HEK293 (cell line): ENCODE results near the gene ZER1.

ENCODE experiments used
- AEBP2 ChIP-seq: fragments of 450-650 bp; formaldehyde crosslinking; IDR thresholded peaks from 2 replicates; pipeline ENCODE4 v1.5.1; 2016; ENCODE audit warnings: missing biosample characterization, missing genetic modification characterization, borderline replicate concordance
- GLI2 ChIP-seq: fragments of 450-650 bp; formaldehyde crosslinking; IDR thresholded peaks from 2 replicates; pipeline ENCODE4; 2017; ENCODE audit warnings: missing biosample characterization, missing genetic modification characterization, low read depth, borderline replicate concordance
- GLIS1 ChIP-seq: fragments of 450-650 bp; formaldehyde crosslinking; IDR thresholded peaks from 2 replicates; pipeline ENCODE4 v1.5.1; 2016; ENCODE audit warnings: missing biosample characterization, missing genetic modification characterization
- PBX3 ChIP-seq: sonication (generic); formaldehyde crosslinking; IDR thresholded peaks from 2 replicates; pipeline ENCODE4 v1.8.1; 2022; ENCODE audit warnings: mild to moderate bottlenecking, moderate library complexity, missing genetic modification reagents
- PRDM10 ChIP-seq: fragments of 450-650 bp; formaldehyde crosslinking; IDR thresholded peaks from 2 replicates; pipeline ENCODE4 v1.5.1; 2016; ENCODE audit warnings: missing biosample characterization, missing genetic modification characterization
- PRDM2 ChIP-seq: fragments of 450-650 bp; formaldehyde crosslinking; IDR thresholded peaks from 2 replicates; pipeline ENCODE4 v1.5.1; 2016; ENCODE audit warnings: missing biosample characterization, missing genetic modification characterization, borderline replicate concordance
- ZBTB10 ChIP-seq: fragments of 450-650 bp; formaldehyde crosslinking; IDR thresholded peaks from 2 replicates; pipeline ENCODE4 v1.5.1; 2016; ENCODE audit warnings: missing biosample characterization, missing genetic modification characterization
- ZBTB48 ChIP-seq: fragments of 450-650 bp; formaldehyde crosslinking; IDR thresholded peaks from 2 replicates; pipeline ENCODE4 v1.5.1; 2016; ENCODE audit warnings: missing biosample characterization, missing genetic modification characterization
- ZFHX2 ChIP-seq: fragments of 450-650 bp; formaldehyde crosslinking; conservative IDR thresholded peaks from 2 replicates; pipeline ENCODE4 v1.5.1; 2016; ENCODE audit warnings: missing biosample characterization, missing genetic modification characterization
- ZFP41 ChIP-seq: fragments of 450-650 bp; formaldehyde crosslinking; IDR thresholded peaks from 2 replicates; pipeline ENCODE4 v1.5.1; 2016; ENCODE audit warnings: missing biosample characterization, missing genetic modification characterization, borderline replicate concordance
- ZNF114 ChIP-seq: fragments of 450-650 bp; formaldehyde crosslinking; IDR thresholded peaks from 2 replicates; pipeline ENCODE4 v1.5.0; 2017; ENCODE audit warnings: missing biosample characterization, missing genetic modification characterization
- ZNF169 ChIP-seq: fragments of 450-650 bp; formaldehyde crosslinking; IDR thresholded peaks from 2 replicates; pipeline ENCODE4 v1.5.1; 2016; ENCODE audit warnings: missing biosample characterization, missing genetic modification characterization
- ZNF266 ChIP-seq: fragments of 450-650 bp; formaldehyde crosslinking; IDR thresholded peaks from 2 replicates; pipeline ENCODE4 v1.5.1; 2016; ENCODE audit warnings: missing biosample characterization, missing genetic modification characterization, low read depth
- ZNF391 ChIP-seq: fragments of 450-650 bp; formaldehyde crosslinking; IDR thresholded peaks from 2 replicates; pipeline ENCODE4 v1.5.1; 2016; ENCODE audit warnings: low read depth, missing biosample characterization, missing genetic modification characterization, borderline replicate concordance
- ZNF449 ChIP-seq: fragments of 450-650 bp; formaldehyde crosslinking; IDR thresholded peaks from 2 replicates; pipeline ENCODE4 v1.5.1; 2017; ENCODE audit warnings: missing biosample characterization, mild to moderate bottlenecking, missing genetic modification characterization, moderate library complexity
- ZNF549 ChIP-seq: fragments of 450-650 bp; IDR thresholded peaks from 2 replicates; pipeline ENCODE4 v1.5.1; 2018; ENCODE audit warnings: missing biosample characterization, missing genetic modification characterization, mild to moderate bottlenecking, inconsistent platforms, moderate library complexity
- ZNF600 ChIP-seq: fragments of 450-650 bp; formaldehyde crosslinking; IDR thresholded peaks from 2 replicates; pipeline ENCODE4 v1.5.1; 2016; ENCODE audit warnings: missing biosample characterization, missing genetic modification characterization
- ZNF76 ChIP-seq: fragments of 450-650 bp; formaldehyde crosslinking; IDR thresholded peaks from 2 replicates; pipeline ENCODE4; 2016; ENCODE audit warnings: low read depth, missing biosample characterization, missing genetic modification characterization, borderline replicate concordance

The ZER1 gene

GRCh38 chr9:128818099-128818838 is 46.5 kb upstream of the ZER1 start, which contains the start of gene ENDOG (continued):
- TF ChIP-seq PRDM10 (tag by site-specific recombination) (no peak), ZNF449 (peak; percentile 100), ZBTB48 (tag by site-specific recombination) (peak; percentile 75), ZNF114 (tag by site-specific recombination) (no peak), ZNF549 (tag by site-specific recombination) (no peak), ZNF391 (tag by site-specific recombination) (no peak), ZFP41 (no peak), PRDM2 (tag by site-specific recombination) (no peak), GLIS1 (peak; percentile 57; the same call in 1 of the 2 replicates), ZFHX2 (tag by site-specific recombination) (no peak), ZNF266 (tag by site-specific recombination) (no peak), ZNF169 (tag by site-specific recombination) (no peak), ZNF600 (tag by site-specific recombination) (peak; percentile 31; the same call in 1 of the 2 replicates), GLI2 (no peak), ZBTB10 (tag by site-specific recombination) (0 out of 2 replicates have a peak, but pooled peaks have one; percentile 16), PBX3 (no peak), ZNF76 (tag by site-specific recombination) (0 out of 2 replicates have a peak, but pooled peaks have one; percentile 25), AEBP2 (tag by site-specific recombination) (no peak)
